ENCODE results near the gene A4GNT. TPM values are rescaled to one million over a fixed set of nuclear protein-coding genes. Genes with fewer than 3 reads are reported as not detected.

Gene A4GNT
- total and polyA plus RNA-seq, 4 donors: 0.07 to 0.42 (median 0.17) TPM; not detected in 1

DNA sequence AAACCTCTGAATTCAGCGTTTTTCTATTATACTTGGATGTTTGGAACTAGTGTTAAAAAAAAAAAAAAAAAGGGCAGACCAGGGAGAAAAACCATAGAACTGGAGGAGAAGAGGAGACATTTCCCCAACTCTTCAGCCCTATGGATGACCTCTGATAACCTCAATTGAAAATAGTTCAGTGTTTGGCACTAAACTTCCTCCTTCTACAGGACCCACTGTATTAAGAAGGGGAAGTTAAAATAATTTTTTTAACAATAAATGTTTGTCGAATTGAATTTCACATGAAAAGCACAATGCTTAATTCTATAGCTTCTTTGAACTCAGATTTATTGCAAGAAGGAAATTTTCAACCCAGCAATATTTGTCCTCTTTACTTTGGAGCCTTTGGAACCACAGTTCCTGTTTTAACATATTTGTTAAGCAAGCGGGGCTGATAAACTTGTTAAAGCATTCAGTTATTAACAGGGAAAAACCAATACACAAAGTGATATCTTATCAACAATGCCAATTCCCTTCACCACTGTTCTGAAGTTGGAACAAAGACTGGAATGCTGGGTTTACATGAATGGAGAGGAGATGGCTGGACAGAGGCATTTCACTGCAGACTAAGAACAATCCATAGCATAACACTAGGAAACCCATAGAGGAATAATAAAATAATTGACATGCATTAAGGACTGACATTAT is 3.1 kb upstream of the A4GNT start:
- DNase-seq (ENCODE audit: low spot score): no peak
- no peaks in the 10 kb centered on the region for H3K36me3 ChIP-seq (ENCODE audit: control insufficient read depth in 4 of 4, insufficient read depth in 3 of 4, low read depth in 1 of 4, low read length in 3 of 4)
- no peak for TF ChIP-seq FOXA1 (IDR thresholded peaks at IDR 0.05)
- H3K4me3 ChIP-seq (ENCODE audit: low read depth in 1 of 3, low read length in 3 of 3): no peak overlapping the region
- H3K9me3 ChIP-seq (ENCODE audit: control insufficient read depth in 4 of 4, low read length in 3 of 4): no peaks in the 10 kb centered on the region
- H3K9ac ChIP-seq (ENCODE audit: low read depth in 1 of 2, low read length in 2 of 2): no peak overlapping the region
- 39% methylated on average over 3 of the region's 3 CpGs for WGBS
- H3K4me1 ChIP-seq (ENCODE audit: control insufficient read depth in 4 of 4, insufficient read depth in 4 of 4, low read length in 3 of 4): no peaks in the 10 kb centered on the region
- H3K27ac ChIP-seq (ENCODE audit: low read depth in 1 of 2, low read length in 2 of 2): no peak overlapping the region
- H3K27me3 ChIP-seq (ENCODE audit: control insufficient read depth in 4 of 4, insufficient read depth in 4 of 4, low read length in 3 of 4): no peaks in the 10 kb centered on the region

DNA sequence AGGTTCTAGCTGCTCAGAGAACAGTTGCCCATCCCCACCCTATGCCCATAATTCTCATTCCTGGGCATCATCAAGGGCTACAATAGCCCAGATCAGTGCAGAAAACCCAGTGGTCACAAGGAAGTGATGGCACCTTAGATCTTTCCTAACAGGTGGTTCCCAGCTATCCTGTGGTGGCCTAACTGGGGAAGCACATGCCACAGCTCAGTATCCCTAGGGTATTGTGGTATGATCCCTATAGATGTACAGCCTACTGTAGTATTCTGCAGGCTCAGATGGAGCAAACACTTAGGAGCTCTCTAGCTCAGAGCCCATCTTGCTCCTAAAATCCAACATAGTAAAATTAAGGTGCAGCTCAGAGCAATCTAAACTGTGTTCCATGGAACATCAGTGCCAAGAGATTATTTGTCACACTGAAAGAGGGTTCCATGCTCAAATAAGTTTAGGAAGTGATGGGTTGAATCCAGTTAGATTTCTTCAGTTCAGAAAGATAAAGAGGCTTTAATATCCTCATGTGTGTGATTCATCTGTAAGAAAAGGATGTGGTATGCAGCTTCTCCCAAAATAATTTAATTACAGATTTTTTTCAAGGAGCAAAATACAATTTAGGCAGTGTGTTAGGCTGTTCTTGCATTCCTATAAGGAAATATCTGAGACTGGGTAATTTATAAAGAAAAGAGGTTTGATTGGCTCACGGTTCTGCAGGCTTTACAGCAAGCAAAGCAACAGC is 4.4 kb downstream of the A4GNT start:
- no peaks in the 10 kb centered on the region for H3K4me1 ChIP-seq (ENCODE audit: control insufficient read depth in 4 of 4, insufficient read depth in 4 of 4, low read length in 3 of 4)
- no peaks in the 10 kb centered on the region for H3K27me3 ChIP-seq (ENCODE audit: control insufficient read depth in 4 of 4, insufficient read depth in 4 of 4, low read length in 3 of 4)
- no peaks in the 10 kb centered on the region for H3K36me3 ChIP-seq (ENCODE audit: control insufficient read depth in 4 of 4, insufficient read depth in 3 of 4, low read depth in 1 of 4, low read length in 3 of 4)
- no peaks in the 10 kb centered on the region for H3K9me3 ChIP-seq (ENCODE audit: control insufficient read depth in 4 of 4, low read length in 3 of 4)
- H3K4me3 ChIP-seq (ENCODE audit: low read depth in 1 of 3, low read length in 3 of 3): no peak overlapping the region
- 93% methylated on average over 1 of the region's 1 CpG for WGBS
- no peak for DNase-seq (ENCODE audit: low spot score)
- no peak overlapping the region for H3K9ac ChIP-seq (ENCODE audit: low read depth in 1 of 2, low read length in 2 of 2)
- H3K27ac ChIP-seq (ENCODE audit: low read depth in 1 of 2, low read length in 2 of 2): no peak overlapping the region
- TF ChIP-seq HNF4A (conservative IDR thresholded peaks at IDR 0.05) (no peak), FOXA2 (IDR thresholded peaks at IDR 0.05) (no peak), FOXA1 (IDR thresholded peaks at IDR 0.05) (no peak), NR2F2 (IDR thresholded peaks at IDR 0.05) (no peak), JUND (IDR thresholded peaks at IDR 0.05) (no peak), SP1 (IDR thresholded peaks at IDR 0.05) (no peak), TAF1 (conservative IDR thresholded peaks at IDR 0.05) (no peak), HNF4G (IDR thresholded peaks at IDR 0.05) (no peak), RXRA (IDR thresholded peaks at IDR 0.05) (no peak), ATF3 (IDR thresholded peaks at IDR 0.05) (no peak), EGR1 (IDR thresholded peaks at IDR 0.05; ENCODE audit: low read depth in 2 of 2) (no peak), GABPA (IDR thresholded peaks at IDR 0.05 in 1 of 2, conservative IDR thresholded peaks at IDR 0.05 in 1 of 2) (no peak), YY1 (IDR thresholded peaks at IDR 0.05) (no peak), RAD21 (IDR thresholded peaks at IDR 0.05) (no peak)
- TF ChIP-seq, protein P1, sequence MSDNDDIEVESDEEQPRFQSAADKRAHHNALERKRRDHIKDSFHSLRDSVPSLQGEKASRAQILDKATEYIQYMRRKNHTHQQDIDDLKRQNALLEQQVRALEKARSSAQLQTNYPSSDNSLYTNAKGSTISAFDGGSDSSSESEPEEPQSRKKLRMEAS (IDR thresholded peaks at IDR 0.05): no peak
- TF ChIP-seq, protein P2, sequence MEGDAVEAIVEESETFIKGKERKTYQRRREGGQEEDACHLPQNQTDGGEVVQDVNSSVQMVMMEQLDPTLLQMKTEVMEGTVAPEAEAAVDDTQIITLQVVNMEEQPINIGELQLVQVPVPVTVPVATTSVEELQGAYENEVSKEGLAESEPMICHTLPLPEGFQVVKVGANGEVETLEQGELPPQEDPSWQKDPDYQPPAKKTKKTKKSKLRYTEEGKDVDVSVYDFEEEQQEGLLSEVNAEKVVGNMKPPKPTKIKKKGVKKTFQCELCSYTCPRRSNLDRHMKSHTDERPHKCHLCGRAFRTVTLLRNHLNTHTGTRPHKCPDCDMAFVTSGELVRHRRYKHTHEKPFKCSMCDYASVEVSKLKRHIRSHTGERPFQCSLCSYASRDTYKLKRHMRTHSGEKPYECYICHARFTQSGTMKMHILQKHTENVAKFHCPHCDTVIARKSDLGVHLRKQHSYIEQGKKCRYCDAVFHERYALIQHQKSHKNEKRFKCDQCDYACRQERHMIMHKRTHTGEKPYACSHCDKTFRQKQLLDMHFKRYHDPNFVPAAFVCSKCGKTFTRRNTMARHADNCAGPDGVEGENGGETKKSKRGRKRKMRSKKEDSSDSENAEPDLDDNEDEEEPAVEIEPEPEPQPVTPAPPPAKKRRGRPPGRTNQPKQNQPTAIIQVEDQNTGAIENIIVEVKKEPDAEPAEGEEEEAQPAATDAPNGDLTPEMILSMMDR (IDR thresholded peaks at IDR 0.05; ENCODE audit: low read depth, low read length, missing input control): no peak
- TF ChIP-seq, protein P3, sequence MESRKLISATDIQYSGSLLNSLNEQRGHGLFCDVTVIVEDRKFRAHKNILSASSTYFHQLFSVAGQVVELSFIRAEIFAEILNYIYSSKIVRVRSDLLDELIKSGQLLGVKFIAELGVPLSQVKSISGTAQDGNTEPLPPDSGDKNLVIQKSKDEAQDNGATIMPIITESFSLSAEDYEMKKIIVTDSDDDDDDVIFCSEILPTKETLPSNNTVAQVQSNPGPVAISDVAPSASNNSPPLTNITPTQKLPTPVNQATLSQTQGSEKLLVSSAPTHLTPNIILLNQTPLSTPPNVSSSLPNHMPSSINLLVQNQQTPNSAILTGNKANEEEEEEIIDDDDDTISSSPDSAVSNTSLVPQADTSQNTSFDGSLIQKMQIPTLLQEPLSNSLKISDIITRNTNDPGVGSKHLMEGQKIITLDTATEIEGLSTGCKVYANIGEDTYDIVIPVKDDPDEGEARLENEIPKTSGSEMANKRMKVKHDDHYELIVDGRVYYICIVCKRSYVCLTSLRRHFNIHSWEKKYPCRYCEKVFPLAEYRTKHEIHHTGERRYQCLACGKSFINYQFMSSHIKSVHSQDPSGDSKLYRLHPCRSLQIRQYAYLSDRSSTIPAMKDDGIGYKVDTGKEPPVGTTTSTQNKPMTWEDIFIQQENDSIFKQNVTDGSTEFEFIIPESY (IDR thresholded peaks at IDR 0.05): no peak
